ENCODE results near the gene ZNF117. TPM values are rescaled to one million over a fixed set of nuclear protein-coding genes. Genes with fewer than 3 reads are reported as not detected.
A peak's percentile ranks its signal among the peaks of the same experiment; 100 is the strongest.
"Not testable (repeated sequence)": the region's sequence is repeated elsewhere in the genome, so short reads cannot be mapped to it uniquely, and the experiment has no call there.

ZNF117 gene
- total RNA-seq, 1 donor, result 2.7 TPM

GRCh38 chr7:64997164-64997908 lies 6.5 kb upstream of the ZNF117 start:
- DNase-seq (ENCODE audit: low read depth in 2 of 3, low spot score in 2 of 3), result no peak

- no peak for DNase-seq (ENCODE audit: low read depth in 2 of 3, low spot score in 2 of 3)
Observed at GRCh38 chr7:64996305-64996704, 5.5 kb upstream of the ZNF117 start.

- DNase-seq (ENCODE audit: low read depth in 2 of 3, low spot score in 2 of 3), result no peak
Observed at GRCh38 chr7:64993901-64994300, 3.1 kb upstream of the ZNF117 start.

- no peak for DNase-seq (ENCODE audit: low read depth in 2 of 3, low spot score in 2 of 3)
Observed at GRCh38 chr7:64992971-64993370, 2.1 kb upstream of the ZNF117 start.

GRCh38 chr7:64990216-64990615 lies 620 bp downstream of the ZNF117 start:
- DNase-seq (ENCODE audit: low read depth in 2 of 3, low spot score in 2 of 3), result no peak

- DNase-seq (ENCODE audit: low read depth in 2 of 3, low spot score in 2 of 3), result no peak
Observed at GRCh38 chr7:64978497-64979203, 12.2 kb downstream of the ZNF117 start.

GRCh38 chr7:64965594-64965993 lies 25.2 kb downstream of the ZNF117 start:
- DNase-seq (ENCODE audit: low read depth in 2 of 3, low spot score in 2 of 3), result no peak

GRCh38 chr7:64959072-64959747 lies 31.6 kb downstream of the ZNF117 start:
- no peak for DNase-seq (ENCODE audit: low read depth in 2 of 3, low spot score in 2 of 3)

- DNase-seq (ENCODE audit: low read depth in 2 of 3, low spot score in 2 of 3), result peak; percentile 4 to 75 (median 36)
Observed at GRCh38 chr7:64951250-64951848, 39.5 kb downstream of the ZNF117 start.

- DNase-seq (ENCODE audit: low read depth in 2 of 3, low spot score in 2 of 3), result not testable (repeated sequence)
Observed at GRCh38 chr7:64950673-64951072, 40.2 kb downstream of the ZNF117 start.

GRCh38 chr7:64948774-64949173 lies 42.1 kb downstream of the ZNF117 start:
- DNase-seq (ENCODE audit: low read depth in 2 of 3, low spot score in 2 of 3), result not testable (repeated sequence)

- DNase-seq (ENCODE audit: low read depth in 2 of 3, low spot score in 2 of 3), result no peak
Observed at GRCh38 chr7:64947252-64948000, 43.4 kb downstream of the ZNF117 start.

GRCh38 chr7:64946772-64947171 lies 44.1 kb downstream of the ZNF117 start:
- DNase-seq (ENCODE audit: low read depth in 2 of 3, low spot score in 2 of 3), result peak in 2 of 3 donors; percentile 34 to 39

GRCh38 chr7:64945503-64946175 lies 45.2 kb downstream of the ZNF117 start:
- no peak for DNase-seq (ENCODE audit: low read depth in 2 of 3, low spot score in 2 of 3)

- DNase-seq (ENCODE audit: low read depth in 2 of 3, low spot score in 2 of 3), result peak in 2 of 3 donors; percentile 32 to 60
Observed at GRCh38 chr7:64944667-64945502, 46.0 kb downstream of the ZNF117 start.

- DNase-seq (ENCODE audit: low read depth in 2 of 3, low spot score in 2 of 3), result not testable (repeated sequence)
Observed at GRCh38 chr7:64940021-64940420, 50.8 kb downstream of the ZNF117 start.

- DNase-seq (ENCODE audit: low read depth in 2 of 3, low spot score in 2 of 3), result no peak
Observed at GRCh38 chr7:64938540-64938939, 52.3 kb downstream of the ZNF117 start.

GRCh38 chr7:64934478-64934877 lies 56.4 kb downstream of the ZNF117 start:
- no peak for DNase-seq (ENCODE audit: low read depth in 2 of 3, low spot score in 2 of 3)

Measured in hematopoietic multipotent progenitor cell (in vitro differentiated cells).